Trophoblast cell (in vitro differentiated cells and primary cell): ENCODE data around the gene TBC1D9.

ENCODE experiments used
- DNase-seq, 2 donors: peaks; one replicate each; pipeline ENCODE4 v3.0.0-alpha.2; 2016
- H2AFZ ChIP-seq: 2 replicates; pipeline ENCODE4 v1.6.1; 2013; ENCODE audit warnings: low read length, moderate library complexity, mild to moderate bottlenecking; ENCODE audit not compliant: insufficient read depth, poor library complexity
- H2AK5ac ChIP-seq: 2 replicates; pipeline ENCODE4 v1.6.1; 2013; ENCODE audit warnings: mild to moderate bottlenecking, low read length
- H2BK120ac ChIP-seq: 2 replicates; pipeline ENCODE4 v1.6.1; 2013; ENCODE audit warnings: low read length, mild to moderate bottlenecking, moderate library complexity; ENCODE audit not compliant: insufficient read depth, poor library complexity
- H2BK12ac ChIP-seq: 2 replicates; pipeline ENCODE4 v1.6.1; 2013; ENCODE audit warnings: mild to moderate bottlenecking, low read length, moderate library complexity
- H2BK5ac ChIP-seq: 2 replicates; pipeline ENCODE4 v1.6.1; 2013; ENCODE audit warnings: low read length, low read depth, moderate library complexity, mild to moderate bottlenecking; ENCODE audit not compliant: poor library complexity
- H3K14ac ChIP-seq: 2 replicates; pipeline ENCODE4 v1.6.1; 2013; ENCODE audit warnings: mild to moderate bottlenecking, low read length
- H3K18ac ChIP-seq: 2 replicates; pipeline ENCODE4 v1.6.1; 2013; ENCODE audit warnings: mild to moderate bottlenecking, low read length
- H3K23ac ChIP-seq: 2 replicates; pipeline ENCODE4 v1.6.1; 2013; ENCODE audit warnings: low read length
- H3K27ac ChIP-seq: 2 replicates; pipeline ENCODE4 v1.5.1; 2013; ENCODE audit warnings: low read depth, mild to moderate bottlenecking, inconsistent platforms, low read length, moderate library complexity
- H3K27me3 ChIP-seq: 2 replicates; pipeline ENCODE4 v1.6.1; 2013; ENCODE audit warnings: inconsistent platforms, mild to moderate bottlenecking, low read length, moderate library complexity; ENCODE audit not compliant: insufficient read depth
- H3K36me3 ChIP-seq, 2 experiments: 1 replicate in 1 of 2; 2 replicates in 1 of 2; pipeline ENCODE4 v1.6.1; 2013; ENCODE audit warnings: low read length in 2 of 2, mild to moderate bottlenecking in 2 of 2, moderate library complexity in 1 of 2; ENCODE audit not compliant: insufficient read depth in 2 of 2, control insufficient read depth in 1 of 2
- H3K4ac ChIP-seq: 2 replicates; pipeline ENCODE4 v1.6.1; 2013; ENCODE audit warnings: low read depth, mild to moderate bottlenecking, low read length, moderate library complexity
- H3K4me1 ChIP-seq, 2 experiments: 1 replicate in 1 of 2; 2 replicates in 1 of 2; pipeline ENCODE4 v1.6.1; 2013; ENCODE audit warnings: low read length in 2 of 2, mild to moderate bottlenecking in 2 of 2, moderate library complexity in 1 of 2; ENCODE audit not compliant: insufficient read depth in 2 of 2, control insufficient read depth in 1 of 2
- H3K4me2 ChIP-seq: 2 replicates; pipeline ENCODE4 v1.6.1; 2013; ENCODE audit warnings: inconsistent platforms, mild to moderate bottlenecking, low read length, moderate library complexity
- H3K4me3 ChIP-seq: 2 replicates; pipeline ENCODE4 v1.5.1; 2013; ENCODE audit warnings: mild to moderate bottlenecking, low read depth, low read length, inconsistent platforms
- H3K79me1 ChIP-seq: one replicate; pipeline ENCODE4 v1.6.1; 2013; ENCODE audit warnings: low read length
- H3K79me2 ChIP-seq: 2 replicates; pipeline ENCODE4 v1.6.1; 2013; ENCODE audit warnings: low read length, mild to moderate bottlenecking; ENCODE audit not compliant: control insufficient read depth, insufficient read depth, poor library complexity
- H3K9ac ChIP-seq: 2 replicates; pipeline ENCODE4 v1.6.1; 2013; ENCODE audit warnings: mild to moderate bottlenecking, low read length
- H3K9me3 ChIP-seq: 2 replicates; pipeline ENCODE4 v1.6.1; 2013; ENCODE audit warnings: low read depth, mild to moderate bottlenecking, control low read depth, inconsistent platforms, low read length; ENCODE audit not compliant: insufficient read depth
- H4K12ac ChIP-seq: 2 replicates; pipeline ENCODE4 v1.6.1; 2013; ENCODE audit warnings: low read depth, mild to moderate bottlenecking, low read length, moderate library complexity
- H4K8ac ChIP-seq: 2 replicates; pipeline ENCODE4 v1.6.1; 2013; ENCODE audit warnings: low read depth, mild to moderate bottlenecking, low read length, moderate library complexity
- H4K91ac ChIP-seq: one replicate; pipeline ENCODE4 v1.6.1; 2013; ENCODE audit warnings: low read depth, mild to moderate bottlenecking, low read length, moderate library complexity
- WGBS: extraction: QIAGEN DNeasy Blood & Tissue Kit; methylation state at CpG from one replicate; pipeline ENCODE4 v1.1.7; 2013; ENCODE audit warnings: missing lambda C conversion rate; ENCODE audit not compliant: insufficient read length, insufficient coverage; ENCODE audit errors: extremely low coverage; 5-methylcytosine and 5-hydroxymethylcytosine counted together

TBC1D9 gene

GRCh38 chr4:140742838-140743193, 13.4 kb downstream of the TBC1D9 start:
- Histone ChIP-seq H3K4ac (peak overlapping the region; percentile 89), H2BK120ac (peak overlapping the region; percentile 98), H4K12ac (peak overlapping the region; percentile 54), H2BK12ac (peak overlapping the region; percentile 98), H3K27me3 (no peaks in the 10 kb centered on the region), H2AFZ (no peak overlapping the region), H4K8ac (peak overlapping the region; percentile 35), H3K18ac (no peak overlapping the region), H2BK5ac (peak overlapping the region; percentile 97), H3K4me1 (peaks cover 12 to 28% of the 10 kb centered on the region in 2 experiments), H3K27ac (peak overlapping the region; percentile 99), H2AK5ac (peak overlapping the region; percentile 97), H3K23ac (no peak overlapping the region), H3K9ac (no peak overlapping the region), H3K4me2 (peak overlapping the region; percentile 27), H3K14ac (peak overlapping the region; percentile 82), H3K79me1 (peaks cover 27% of the 10 kb centered on the region), H3K79me2 (peaks cover 10% of the 10 kb centered on the region), H3K4me3 (no peak overlapping the region), H4K91ac (peak overlapping the region; percentile 79), H3K9me3 (no peaks in the 10 kb centered on the region), H3K36me3 (no peaks in the 10 kb centered on the region)
- DNase-seq, result no peak
- no CpG with 5 or more reads among the region's 1 CpG for WGBS

DNA sequence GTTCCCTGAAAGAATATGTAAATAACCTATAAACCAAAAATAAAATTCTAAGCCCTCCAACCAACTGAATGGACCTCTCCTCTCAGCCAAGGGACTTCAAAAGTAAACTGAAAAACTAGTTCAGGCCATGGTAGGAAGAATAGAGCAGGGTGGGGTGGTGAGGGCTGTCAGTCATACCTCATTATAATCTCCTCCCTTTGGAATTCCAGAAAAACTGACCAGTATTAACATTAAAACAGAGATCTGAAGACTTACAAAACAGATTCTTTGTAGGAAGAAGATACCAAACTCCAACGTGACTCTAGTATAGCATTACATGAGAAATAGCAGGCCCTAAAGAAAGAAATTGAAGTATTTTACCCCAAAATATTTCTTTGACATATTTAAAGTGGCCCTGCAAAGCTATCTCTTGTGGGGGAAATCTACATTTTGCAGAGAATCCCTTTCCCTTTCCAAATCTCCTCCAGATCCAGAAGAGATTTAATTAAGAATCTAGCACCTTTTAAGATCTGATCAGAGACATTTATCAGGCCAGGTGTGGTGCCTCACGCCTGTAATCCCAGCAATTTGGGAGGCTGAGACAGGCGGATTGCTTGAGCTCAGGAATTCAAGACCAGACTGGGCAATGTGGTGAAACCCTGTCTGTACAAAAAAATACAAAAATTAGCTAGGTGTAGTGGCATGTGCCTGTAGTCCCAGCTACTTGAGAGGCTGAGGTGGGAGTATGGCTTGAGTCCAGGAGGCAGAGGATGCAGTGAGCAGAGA, 15.1 kb downstream of the TBC1D9 start:
- H4K12ac ChIP-seq, result no peak overlapping the region
- H3K9me3 ChIP-seq, result no peaks in the 10 kb centered on the region
- no peak overlapping the region for H2AFZ ChIP-seq
- peak overlapping the region; percentile 97 for H3K27ac ChIP-seq
- no peaks in the 10 kb centered on the region for H3K27me3 ChIP-seq
- no peak overlapping the region for H3K18ac ChIP-seq
- WGBS, result no CpG with 5 or more reads among the region's 3 CpGs
- no peak overlapping the region for H3K4ac ChIP-seq
- peak overlapping the region; percentile 73 for H4K91ac ChIP-seq
- H2BK120ac ChIP-seq, result peak overlapping the region; percentile 69
- peaks cover 7% of the 10 kb centered on the region for H3K79me2 ChIP-seq
- no peak overlapping the region for H2AK5ac ChIP-seq
- H3K79me1 ChIP-seq, result peaks cover 31% of the 10 kb centered on the region
- H3K9ac ChIP-seq, result no peak overlapping the region
- no peaks in the 10 kb centered on the region for H3K36me3 ChIP-seq
- no peak overlapping the region for H3K4me3 ChIP-seq
- DNase-seq, result peak; percentile 60 to 76
- no peak overlapping the region for H3K23ac ChIP-seq
- H2BK12ac ChIP-seq, result peak overlapping the region; percentile 6
- no peak overlapping the region for H4K8ac ChIP-seq
- H3K4me1 ChIP-seq, result peaks cover 20 to 41% of the 10 kb centered on the region in 2 experiments
- H2BK5ac ChIP-seq, result peak overlapping the region; percentile 94
- H3K4me2 ChIP-seq, result no peak overlapping the region
- H3K14ac ChIP-seq, result peak overlapping the region; percentile 18

- WGBS, result no CpG with 5 or more reads among the region's 1 CpG
- no peak overlapping the region for H4K12ac ChIP-seq
- H3K23ac ChIP-seq, result no peak overlapping the region
- no peak overlapping the region for H3K4ac ChIP-seq
- no peak overlapping the region for H3K4me3 ChIP-seq
- no peaks in the 10 kb centered on the region for H3K27me3 ChIP-seq
- peaks cover 31% of the 10 kb centered on the region for H3K79me1 ChIP-seq
- no peaks in the 10 kb centered on the region for H3K9me3 ChIP-seq
- H3K36me3 ChIP-seq, result no peaks in the 10 kb centered on the region
- peaks cover 20 to 43% of the 10 kb centered on the region in 2 experiments for H3K4me1 ChIP-seq
- no peak overlapping the region for H2BK12ac ChIP-seq
- H3K14ac ChIP-seq, result no peak overlapping the region
- H2AFZ ChIP-seq, result no peak overlapping the region
- H4K8ac ChIP-seq, result no peak overlapping the region
- no peak overlapping the region for H2BK120ac ChIP-seq
- H3K9ac ChIP-seq, result no peak overlapping the region
- peaks cover 7% of the 10 kb centered on the region for H3K79me2 ChIP-seq
- no peak for DNase-seq
- H4K91ac ChIP-seq, result no peak overlapping the region
- H3K27ac ChIP-seq, result peak overlapping the region; percentile 97
- H2BK5ac ChIP-seq, result no peak overlapping the region
- H3K18ac ChIP-seq, result no peak overlapping the region
- H2AK5ac ChIP-seq, result no peak overlapping the region
- peak overlapping the region; percentile 46 for H3K4me2 ChIP-seq
Observed at GRCh38 chr4:140740422-140740821, 15.8 kb downstream of the TBC1D9 start.

- peak overlapping the region; percentile 70 for H2BK12ac ChIP-seq
- H3K79me1 ChIP-seq, result peaks cover 31% of the 10 kb centered on the region
- H3K18ac ChIP-seq, result no peak overlapping the region
- no peak overlapping the region for H3K4me3 ChIP-seq
- H3K4ac ChIP-seq, result peak overlapping the region; percentile 33
- H3K14ac ChIP-seq, result peak overlapping the region; percentile 60
- peak overlapping the region; percentile 97 for H3K27ac ChIP-seq
- H3K79me2 ChIP-seq, result peaks cover 7% of the 10 kb centered on the region
- H4K91ac ChIP-seq, result no peak overlapping the region
- H3K9me3 ChIP-seq, result no peaks in the 10 kb centered on the region
- H3K4me1 ChIP-seq, result peaks cover 20 to 43% of the 10 kb centered on the region in 2 experiments
- peak overlapping the region; percentile 39 for H2BK120ac ChIP-seq
- H3K27me3 ChIP-seq, result no peaks in the 10 kb centered on the region
- peak overlapping the region; percentile 51 for H4K8ac ChIP-seq
- no peak overlapping the region for H3K9ac ChIP-seq
- no peaks in the 10 kb centered on the region for H3K36me3 ChIP-seq
- peak overlapping the region; percentile 46 for H3K4me2 ChIP-seq
- H2AK5ac ChIP-seq, result no peak overlapping the region
- H3K23ac ChIP-seq, result no peak overlapping the region
- H2AFZ ChIP-seq, result no peak overlapping the region
- H2BK5ac ChIP-seq, result peak overlapping the region; percentile 79
- no peak overlapping the region for H4K12ac ChIP-seq
- peak in 1 of 2 donors; percentile 17 for DNase-seq
Observed at GRCh38 chr4:140739971-140740370, 16.2 kb downstream of the TBC1D9 start.
